NCI-H1417 (cell line): ENCODE results near the gene ST6GALNAC3.

ENCODE experiments used
- DNase-seq, 3 experiments: peaks; one replicate each; lab custom pipeline; 2025; lab: John Stamatoyannopoulos, UW

ST6GALNAC3 gene

GRCh38 chr1:76503100-76503499, 428.6 kb downstream of the ST6GALNAC3 start:
- DNase-seq: no peak

DNA sequence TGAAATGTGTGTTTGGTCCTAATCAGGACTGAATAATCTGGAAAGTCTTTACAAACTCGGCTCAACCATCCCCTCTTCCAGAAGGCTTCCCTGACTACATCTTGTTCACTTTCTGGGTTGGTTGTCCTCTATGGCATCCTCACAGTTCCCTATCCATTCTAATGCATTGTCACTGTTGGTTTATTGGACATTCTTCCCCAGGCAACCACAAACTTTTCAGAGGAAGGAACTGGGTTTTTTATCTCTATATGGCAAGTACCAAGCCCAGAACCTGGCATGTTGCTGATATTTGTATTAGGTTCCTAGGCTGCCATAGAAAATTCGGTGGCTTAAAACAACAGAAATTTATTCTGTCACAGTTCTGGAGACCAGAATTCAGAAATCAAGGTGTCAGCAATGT, 429.2 kb downstream of the ST6GALNAC3 start:
- no peak for DNase-seq

DNA sequence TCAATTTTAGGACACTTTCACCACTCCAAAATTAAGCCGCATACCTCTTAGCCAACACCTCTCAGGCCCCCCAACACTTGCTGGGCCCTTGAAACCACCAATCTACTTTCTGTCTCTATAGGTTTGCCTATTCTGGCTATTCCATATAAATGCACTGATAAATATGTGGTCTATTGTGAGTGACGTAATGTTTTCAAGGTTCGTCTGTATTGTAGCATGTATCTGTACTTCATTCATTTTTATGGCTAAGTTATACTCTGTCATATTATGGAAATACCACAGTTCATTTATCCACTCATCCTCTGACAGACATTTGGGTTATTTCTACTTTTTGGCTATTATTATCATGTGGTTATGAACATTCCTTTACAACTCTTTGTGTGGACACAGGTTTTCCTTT, 432.8 kb downstream of the ST6GALNAC3 start:
- no peak for DNase-seq

DNA sequence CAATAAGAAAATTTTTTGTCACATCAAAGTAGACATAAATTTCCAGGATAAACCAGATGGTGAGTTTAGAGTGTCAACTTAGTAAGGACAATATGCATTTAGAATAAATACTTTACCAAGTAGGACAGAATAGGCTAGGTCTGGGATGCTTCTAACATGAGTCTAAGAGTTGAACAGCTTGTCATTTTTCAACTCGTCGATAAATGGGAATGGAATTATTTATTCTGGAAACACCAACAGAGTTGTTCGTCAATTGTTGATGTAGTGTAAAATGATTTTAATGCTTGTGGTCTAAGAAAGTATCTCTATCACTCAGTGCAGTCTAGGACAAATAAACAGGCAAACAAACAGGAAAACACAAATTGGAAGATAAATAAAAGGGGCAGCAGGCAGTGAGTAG, 434.3 kb downstream of the ST6GALNAC3 start:
- no peak for DNase-seq

DNA sequence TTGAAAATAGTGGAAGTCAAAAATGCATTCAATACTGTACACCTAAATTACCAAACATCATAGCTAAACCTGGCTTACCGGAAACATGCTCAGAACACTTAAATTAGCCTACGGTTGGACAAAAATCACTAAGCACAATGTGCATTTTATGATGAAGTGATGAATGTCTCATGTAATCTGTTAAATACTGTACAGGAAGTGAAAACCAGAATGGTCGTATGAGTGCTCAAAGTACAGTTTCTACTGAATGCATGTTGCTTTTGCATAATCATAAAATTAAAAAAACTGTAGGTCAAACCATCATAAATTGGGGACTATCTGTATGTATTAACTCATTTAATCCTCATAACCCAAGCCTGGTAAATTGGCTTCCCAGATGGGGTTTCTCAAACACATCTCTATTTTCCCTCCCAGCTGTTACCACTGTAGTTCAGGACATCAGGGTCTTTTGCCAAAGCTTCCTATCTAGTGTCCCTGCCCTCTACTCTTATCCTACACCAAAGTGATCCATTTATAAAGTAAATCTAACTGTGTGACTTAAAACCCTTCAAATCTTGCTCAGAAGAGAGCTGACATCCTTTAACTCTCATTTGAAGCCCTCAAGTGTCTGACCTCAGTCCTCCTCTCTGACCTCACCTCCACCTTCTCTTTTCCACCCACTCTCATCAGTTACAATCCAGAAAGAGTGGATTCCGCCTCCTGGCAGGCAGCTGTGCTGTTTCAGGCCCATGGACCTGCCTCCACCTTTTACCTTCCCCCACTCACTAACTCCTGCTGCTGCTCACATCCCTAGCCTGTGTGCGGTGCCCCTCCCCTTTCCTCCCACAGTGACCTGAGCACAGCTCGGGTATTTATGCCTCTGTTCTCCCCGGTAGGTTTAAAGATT, 436.4 kb downstream of the ST6GALNAC3 start:
- DNase-seq: no peak

GRCh38 chr1:76511558-76512179, 437.1 kb downstream of the ST6GALNAC3 start:
- DNase-seq: peak in 1 of 3 experiments; percentile 26

DNA sequence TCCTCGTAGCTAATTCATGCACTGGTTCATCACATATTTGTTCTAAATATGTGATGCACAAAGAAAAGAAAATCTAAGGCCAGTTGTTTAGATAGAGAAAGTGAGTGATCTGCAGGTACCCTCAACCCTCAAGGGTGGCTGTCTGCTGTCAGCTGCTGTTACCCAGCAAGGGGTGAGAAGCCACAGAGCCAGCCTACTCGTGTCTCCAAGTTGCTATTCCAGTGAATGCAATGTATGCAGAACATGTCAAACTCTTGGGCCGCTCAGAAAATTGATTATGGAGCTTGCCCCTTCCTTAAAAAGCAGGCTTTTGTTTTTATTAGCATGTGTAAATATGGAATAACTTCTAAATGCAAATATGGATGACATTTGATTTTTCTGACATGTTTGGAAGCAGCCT, 456.4 kb downstream of the ST6GALNAC3 start:
- no peak for DNase-seq

DNA sequence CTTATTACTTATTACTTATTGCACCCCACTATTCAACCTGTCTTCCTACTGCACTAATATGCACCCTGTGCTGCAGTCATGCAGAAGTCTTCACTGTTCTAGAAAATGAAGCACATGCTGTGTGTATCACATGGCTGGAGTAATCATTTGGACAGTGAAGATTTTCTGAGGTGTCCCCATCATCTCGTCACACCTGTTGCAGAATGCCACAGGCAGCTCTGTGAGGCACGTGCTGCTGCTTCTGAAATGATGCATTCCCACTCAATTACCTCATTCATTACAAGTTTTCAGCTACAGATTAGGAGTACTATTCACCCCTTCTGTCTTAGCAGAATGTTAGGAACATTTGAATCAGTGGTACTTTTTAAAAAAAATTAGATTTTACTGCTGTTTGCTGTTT, 467.1 kb downstream of the ST6GALNAC3 start:
- DNase-seq: no peak

DNA sequence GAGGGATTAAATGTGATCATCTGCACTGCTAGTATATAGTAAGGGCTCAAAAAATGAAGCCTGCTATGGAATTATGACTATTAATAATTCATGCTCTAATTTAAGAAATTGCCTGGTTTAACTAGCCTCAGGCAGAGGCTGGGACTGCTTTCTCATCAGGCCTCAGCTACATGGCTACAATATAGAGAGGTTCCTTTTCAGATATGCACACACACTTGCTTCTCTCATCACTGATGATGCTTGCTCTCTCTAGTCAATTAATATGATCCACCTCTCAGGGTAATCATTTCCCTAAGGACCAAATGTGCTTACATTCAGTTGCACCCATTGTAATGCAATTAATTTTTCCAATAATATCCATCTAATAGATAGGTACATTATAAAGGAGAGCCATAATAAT, 467.8 kb downstream of the ST6GALNAC3 start:
- peak in 1 of 3 experiments; percentile 83 for DNase-seq

- no peak for DNase-seq
Measured at GRCh38 chr1:76543495-76543894, 468.9 kb downstream of the ST6GALNAC3 start.

GRCh38 chr1:76546354-76546933, 471.9 kb downstream of the ST6GALNAC3 start:
- no peak for DNase-seq

DNA sequence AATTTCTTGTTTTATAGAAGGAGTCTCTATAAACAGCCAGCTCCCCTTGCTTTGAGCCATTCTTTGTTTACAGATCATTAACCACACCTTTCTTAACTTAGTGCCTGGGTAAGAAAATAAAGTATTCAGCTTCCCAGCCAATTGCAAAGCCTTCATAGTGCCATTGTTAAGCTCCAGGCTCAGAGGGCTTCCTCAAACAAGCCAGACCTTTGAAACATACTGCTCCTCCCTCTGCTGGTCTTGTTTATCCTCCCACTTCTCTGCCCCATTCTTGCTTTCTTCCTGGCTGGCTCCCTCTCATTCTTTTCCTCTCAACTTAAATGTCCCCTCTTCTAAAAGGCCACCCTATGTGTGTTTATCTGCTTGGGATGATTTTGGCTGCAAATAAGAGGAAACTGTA, 473.4 kb downstream of the ST6GALNAC3 start:
- peak in 1 of 3 experiments; percentile 24 for DNase-seq

DNA sequence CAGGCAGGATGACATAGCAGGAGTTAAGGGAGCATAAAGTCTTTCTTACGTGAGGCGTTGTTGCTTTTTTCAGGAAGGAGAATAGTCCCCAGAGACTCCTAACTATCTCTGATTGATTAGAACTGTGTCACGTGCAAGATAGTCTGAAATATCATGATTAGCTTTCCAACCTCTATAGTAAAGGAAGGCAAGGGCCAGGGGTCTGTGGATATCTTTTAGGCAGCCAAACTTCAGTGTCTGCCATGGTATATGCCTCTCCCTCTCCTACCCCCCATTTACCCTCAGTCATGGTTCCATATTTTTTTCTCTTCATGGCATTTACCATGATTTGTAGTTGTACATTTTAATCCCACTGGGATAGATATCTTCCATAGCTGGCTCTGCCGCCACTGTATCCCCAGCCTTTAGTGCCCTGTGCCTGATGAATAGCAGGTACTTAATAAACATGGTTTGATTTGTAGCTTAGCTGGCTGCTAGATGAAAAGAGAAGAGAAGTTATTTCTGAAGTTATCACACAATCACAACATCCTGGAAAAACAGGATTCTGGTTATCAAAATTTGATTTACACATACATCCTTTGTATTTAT, 474.1 kb downstream of the ST6GALNAC3 start:
- DNase-seq: no peak

DNA sequence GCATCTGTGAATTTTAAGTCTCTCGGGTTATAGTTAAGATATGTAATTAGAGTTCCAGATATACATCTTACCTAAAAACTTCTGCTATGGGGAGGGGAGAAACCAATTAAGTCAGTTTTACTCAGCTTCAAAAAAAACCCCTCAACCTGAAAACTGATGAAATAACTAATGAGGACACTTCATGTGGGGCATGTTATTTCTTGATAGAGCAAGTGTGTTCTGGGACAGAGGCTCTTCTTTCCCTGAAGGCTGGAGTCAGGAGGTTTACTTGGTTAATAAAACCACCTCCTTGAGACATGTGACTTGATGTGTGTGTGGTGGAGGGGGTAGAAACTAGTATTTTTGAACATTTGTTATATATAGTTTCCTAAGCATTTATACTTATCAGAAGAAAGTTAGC, 479.7 kb downstream of the ST6GALNAC3 start:
- DNase-seq: no peak

DNA sequence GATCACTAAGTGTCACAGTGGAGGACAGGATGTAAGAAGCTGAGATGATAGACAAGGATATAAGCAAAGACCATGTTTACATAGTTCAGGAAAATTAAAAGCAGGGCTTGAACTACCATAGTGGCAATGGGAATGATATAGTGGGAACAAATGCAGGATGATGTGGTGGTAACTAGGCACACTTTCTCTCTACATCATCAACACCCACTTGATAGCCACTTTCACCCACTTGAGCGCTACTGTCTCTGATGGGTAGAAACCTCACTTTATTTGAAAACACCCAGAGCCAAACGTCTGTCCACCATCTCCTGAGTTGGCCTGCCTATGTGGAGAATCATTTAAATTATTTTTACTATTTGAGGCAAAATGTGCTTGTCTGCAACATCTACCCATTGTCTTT, 487.7 kb downstream of the ST6GALNAC3 start:
- no peak for DNase-seq

GRCh38 chr1:76568573-76569238, 494.2 kb downstream of the ST6GALNAC3 start:
- DNase-seq: peak in 1 of 3 experiments; percentile 29

DNA sequence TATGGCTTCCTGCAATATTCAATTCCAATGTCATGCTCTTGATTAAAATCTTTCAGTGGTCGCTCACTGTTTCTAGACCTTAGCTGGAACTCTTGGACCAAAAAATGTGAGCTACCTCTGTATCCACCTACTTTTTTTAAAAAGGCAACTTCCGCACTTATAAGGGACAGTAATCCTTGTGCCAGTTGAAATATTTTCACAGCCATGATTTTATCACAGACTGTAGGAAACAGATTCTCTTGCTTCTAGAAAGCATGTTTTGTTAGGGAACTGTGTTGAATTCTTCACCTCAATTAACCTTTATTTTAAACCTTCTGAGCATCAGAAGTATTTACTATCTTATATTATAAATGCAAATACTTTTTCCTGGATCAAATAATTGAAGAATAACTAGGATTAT, 496.7 kb downstream of the ST6GALNAC3 start:
- DNase-seq: no peak

DNA sequence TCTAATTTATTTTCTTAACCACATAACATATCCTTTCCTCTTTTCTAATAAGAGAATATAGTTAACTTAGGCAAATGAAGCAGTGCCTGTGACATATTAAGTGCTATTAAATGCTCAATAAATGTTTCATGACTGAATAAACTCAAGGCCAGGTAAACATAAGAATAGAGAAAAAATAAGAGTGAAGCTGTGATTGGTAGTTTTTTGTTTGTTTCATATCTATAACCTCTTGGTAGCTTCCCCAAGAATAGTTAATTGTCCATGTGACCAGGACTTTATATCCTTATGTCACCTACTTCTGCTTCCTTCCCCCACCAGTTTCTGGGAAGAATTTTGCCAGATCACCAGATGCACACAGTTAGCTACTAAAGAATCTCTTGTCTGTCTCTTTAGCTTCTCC, 497.7 kb downstream of the ST6GALNAC3 start:
- no peak for DNase-seq

- DNase-seq: no peak
Measured at GRCh38 chr1:76576876-76577524, 502.5 kb downstream of the ST6GALNAC3 start.

- peak in 2 of 3 experiments; percentile 46 to 92 for DNase-seq
Measured at GRCh38 chr1:76577525-76578185, 503.1 kb downstream of the ST6GALNAC3 start.

GRCh38 chr1:76580206-76580605, 505.7 kb downstream of the ST6GALNAC3 start:
- DNase-seq: no peak
